HG03196 (cell line): ENCODE measurements around the gene CAP2.

Experiments used
- ATAC-seq: cut with Tn5 transposase; IDR thresholded peaks from one replicate; pipeline ENCODE4 v1.9.1; 2021; ENCODE audit not compliant: unreplicated experiment

Gene CAP2, protein sequence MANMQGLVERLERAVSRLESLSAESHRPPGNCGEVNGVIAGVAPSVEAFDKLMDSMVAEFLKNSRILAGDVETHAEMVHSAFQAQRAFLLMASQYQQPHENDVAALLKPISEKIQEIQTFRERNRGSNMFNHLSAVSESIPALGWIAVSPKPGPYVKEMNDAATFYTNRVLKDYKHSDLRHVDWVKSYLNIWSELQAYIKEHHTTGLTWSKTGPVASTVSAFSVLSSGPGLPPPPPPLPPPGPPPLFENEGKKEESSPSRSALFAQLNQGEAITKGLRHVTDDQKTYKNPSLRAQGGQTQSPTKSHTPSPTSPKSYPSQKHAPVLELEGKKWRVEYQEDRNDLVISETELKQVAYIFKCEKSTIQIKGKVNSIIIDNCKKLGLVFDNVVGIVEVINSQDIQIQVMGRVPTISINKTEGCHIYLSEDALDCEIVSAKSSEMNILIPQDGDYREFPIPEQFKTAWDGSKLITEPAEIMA

DNA sequence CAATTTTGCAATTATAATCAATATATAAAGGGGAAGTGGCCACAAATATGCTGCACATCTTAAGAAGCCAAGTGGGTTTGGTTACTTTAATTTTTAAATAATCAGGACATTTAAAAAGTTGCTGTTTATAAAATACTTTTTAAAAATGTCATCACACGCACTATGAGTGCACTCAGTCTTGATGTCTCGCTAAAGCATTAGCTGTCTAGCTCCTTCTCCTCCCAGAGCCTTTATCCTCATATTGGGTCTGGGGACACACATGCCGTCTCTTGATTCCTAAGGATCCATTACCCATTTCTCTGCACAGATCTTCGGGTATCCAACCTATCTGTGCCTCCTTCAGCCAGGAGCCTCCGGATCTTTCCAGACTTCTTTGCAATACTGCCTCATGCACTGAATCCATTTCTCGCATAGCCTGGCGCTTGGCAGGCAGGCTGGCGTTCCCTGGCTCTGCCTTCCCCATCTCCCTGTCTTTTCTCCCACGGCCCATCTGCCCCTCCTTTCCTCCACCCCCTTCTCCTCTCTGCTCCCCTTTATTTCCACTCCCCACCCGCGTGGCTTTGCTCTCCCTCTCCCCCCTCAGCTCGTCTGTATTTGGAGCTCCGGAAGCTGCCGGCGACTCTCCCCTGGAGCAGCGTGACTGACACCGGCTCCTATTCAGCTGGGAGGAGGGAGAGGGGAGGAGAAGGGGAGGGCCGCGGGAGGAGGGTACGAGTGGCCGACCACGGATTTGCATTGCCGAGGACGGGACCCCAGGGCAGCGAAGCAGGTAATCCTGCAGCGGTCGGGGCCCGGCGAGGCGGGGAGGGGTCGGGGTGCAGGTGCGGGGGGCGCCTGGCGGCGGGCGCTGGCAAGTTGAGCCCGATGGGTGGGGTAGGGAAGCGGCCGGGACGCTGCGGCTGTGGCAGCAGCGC is at the start of gene CAP2:
Gene CAP2, plus strand, starts transcription at position 618 of the 914 bp plus-strand sequence. CDS start 27,961 bp downstream, outside the sequence.
- ATAC-seq, result no peak

DNA sequence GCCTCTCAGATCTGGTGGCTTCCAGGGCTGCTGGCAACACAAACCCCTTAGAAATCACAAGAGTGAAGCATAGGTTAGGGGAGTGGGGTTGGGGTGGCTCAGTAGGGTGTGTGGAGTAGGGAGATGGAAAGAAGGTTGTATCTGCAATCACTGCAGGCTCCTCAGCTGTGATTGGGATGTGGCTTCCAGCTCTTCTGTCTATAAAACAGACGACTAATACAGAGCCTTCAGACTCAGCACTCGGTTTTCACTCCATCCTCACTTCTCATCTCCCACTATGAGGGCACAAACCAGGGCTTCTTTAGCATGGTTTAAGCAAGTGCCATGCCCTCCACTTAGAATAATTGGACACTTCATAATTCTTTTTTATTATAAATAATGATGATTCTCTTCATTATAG is 46.4 kb upstream of the CAP2 start:
- no peak for ATAC-seq

DNA sequence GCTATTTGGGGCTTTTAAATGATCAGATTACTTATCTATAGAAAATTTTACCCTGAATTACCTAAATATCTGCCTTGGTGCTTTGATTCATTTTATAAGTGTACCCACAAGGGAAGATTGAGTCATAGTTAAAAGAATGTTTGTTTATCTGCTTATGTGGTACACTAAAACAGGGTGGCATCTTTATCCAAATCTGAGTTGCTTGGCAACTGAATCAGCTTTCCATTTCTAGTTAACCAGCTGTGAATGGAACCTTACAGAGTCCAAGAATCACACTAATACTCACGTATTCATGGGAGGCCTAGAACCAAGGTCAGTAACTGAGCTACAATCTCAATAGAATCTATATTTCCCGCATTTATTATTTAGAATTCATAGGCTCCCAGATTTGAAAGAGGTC is 44.0 kb upstream of the CAP2 start:
- ATAC-seq, result no peak

DNA sequence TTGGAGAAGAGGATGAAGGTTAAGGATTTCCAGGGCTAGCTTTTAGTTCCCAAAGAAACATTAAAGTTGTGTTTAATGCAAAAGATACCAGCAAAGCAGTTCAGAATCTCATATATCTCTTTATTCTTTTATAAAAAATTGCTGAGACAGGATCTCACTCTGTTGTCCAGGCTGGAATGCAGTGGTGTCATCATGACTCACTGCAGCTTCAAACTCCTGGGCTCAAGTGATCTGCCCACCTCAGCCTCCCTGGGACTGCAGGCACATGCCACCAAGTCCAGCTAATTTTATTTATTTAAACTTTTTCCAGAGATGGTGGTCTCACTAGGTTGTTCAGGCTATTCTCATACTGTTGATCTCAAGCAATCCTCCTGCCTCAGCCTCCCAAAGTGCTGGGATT is 41.1 kb upstream of the CAP2 start:
- no peak for ATAC-seq

DNA sequence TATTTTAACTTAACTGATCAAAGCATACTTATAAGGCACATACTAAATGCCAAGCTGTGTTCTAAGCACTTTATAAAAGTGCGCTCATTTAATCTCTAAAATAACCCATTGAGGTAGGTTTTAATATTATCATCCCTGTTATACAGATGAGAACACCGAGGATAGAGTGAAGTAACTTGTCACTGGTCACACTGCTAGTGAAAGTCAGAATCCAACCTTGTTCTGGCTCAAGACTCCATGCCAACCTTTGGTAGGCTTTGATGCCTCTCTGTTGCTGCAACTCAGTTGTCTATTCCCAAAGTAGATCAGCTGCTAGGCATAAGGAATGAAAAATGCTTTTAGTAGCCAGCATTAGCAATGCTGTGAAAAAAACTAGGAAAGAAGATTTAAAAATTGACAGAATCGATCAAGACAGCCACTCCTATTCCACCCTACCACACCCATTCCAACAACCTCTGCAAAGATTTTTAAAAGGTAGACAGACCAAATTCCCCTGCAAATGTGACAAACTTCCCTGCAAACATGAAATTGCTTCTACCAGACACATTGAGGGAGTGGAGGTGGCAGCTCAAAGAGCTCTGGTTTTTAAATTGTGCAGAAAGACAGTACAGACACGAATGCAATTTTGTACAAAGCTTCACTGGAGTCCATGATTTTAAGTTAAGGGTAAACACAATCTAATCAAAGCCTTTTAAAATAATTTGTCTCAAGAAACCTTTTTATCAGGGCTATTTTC is 39.8 kb upstream of the CAP2 start:
- ATAC-seq, result no peak

DNA sequence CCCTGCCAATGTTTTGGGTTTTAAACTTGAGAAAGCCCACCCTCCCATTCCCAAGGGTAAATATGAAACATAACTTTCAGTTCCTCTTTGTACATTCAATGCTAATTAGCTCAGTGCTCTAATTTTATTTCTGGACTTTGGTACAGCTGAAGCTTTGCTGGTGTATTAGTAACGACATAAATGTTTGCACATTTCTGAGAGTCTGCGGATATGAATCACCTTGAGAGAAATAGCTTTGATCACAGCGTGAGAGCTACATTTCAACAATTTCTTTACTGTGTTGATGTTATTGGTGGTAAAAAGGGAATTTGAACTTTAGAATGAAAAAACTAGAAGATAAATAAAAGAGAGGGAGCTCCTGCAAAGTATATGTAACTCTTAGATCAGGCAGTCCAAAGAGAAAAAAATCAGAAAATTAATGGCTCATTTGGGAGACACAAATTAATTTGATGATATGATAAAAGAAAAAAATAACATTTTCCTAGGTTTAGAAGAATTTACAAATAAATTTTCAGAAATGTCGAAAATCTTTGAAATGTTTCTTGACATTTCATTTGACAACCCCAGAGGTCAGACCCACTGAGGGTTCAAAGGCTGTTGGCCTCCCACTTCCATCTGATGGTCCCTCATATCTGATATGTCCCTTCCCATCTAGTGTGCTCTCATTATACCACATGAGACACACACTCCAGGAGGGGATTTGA is 38.5 kb upstream of the CAP2 start:
- no peak for ATAC-seq

DNA sequence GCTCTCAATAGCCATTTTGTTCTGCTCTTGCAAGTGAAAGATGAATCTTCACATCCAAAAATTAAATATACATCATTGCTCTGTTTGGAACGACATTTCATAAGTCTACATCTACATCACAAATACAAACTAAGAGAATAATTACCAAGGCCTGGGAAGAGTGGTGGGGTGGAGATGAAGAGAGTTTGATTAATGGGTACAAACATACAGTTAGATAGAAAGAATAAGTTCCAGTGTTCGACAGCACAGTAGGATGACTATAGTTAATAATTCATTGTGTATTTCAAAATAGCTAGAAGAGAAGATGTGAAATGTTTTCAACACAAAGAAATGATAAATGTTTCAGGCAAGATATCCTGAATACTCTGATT is 38.0 kb upstream of the CAP2 start:
- ATAC-seq, result no peak

DNA sequence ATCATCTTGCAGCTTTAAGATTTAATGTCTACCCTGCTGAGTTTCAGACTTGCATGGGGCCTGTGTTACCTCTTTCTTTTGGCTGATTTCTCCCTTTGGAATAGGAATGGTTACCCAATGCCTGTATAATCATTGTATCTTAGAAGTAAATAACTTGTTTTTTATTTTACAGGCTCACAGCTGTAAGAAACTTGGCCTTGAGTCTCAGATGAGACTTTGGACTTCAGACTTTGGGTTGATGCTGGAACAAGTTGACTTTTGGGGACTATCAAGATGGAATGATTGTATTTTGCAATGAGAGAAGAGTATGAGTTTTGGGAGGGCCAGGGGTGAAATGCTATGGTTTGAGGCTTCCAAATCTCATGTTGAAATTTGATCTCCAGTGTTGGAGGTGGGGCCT is 34.9 kb upstream of the CAP2 start:
- ATAC-seq, result no peak

DNA sequence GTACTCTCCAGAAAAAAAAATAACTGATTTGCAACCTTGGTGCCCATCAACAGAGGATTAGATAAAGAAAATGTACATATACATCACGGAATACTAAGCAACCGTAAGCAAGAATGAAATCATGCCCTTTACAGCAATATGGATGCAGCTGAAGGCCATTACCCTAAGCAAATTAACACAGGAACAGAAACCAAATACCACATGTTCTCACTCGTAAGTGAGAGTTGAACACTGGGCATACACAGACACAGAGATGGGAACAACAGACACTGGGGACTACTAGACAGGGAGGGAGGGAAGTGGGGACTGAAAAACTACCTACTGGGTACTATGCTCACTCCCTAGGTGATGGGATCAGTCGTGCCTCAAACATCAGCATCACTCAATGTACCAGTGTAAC is 32.8 kb upstream of the CAP2 start:
- no peak for ATAC-seq

DNA sequence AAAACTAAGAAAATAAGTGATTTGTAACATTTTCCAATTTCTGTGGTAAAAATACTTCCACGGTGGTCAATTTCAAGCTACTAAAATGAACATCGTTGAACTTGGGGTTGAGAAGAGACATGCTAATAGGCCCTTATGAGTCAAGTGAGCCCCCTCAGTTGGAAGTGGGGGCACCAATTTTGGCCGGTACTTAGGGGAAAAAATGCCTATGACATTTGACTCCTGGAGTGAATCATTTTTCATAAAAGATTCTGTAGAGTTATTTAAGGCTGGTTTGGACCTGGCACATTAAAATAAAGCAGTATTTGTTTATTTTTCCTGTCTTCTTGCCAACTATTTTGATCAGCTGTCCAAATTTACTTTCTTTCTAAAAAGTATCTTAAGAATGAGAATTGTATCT is 32.4 kb upstream of the CAP2 start:
- ATAC-seq, result no peak

DNA sequence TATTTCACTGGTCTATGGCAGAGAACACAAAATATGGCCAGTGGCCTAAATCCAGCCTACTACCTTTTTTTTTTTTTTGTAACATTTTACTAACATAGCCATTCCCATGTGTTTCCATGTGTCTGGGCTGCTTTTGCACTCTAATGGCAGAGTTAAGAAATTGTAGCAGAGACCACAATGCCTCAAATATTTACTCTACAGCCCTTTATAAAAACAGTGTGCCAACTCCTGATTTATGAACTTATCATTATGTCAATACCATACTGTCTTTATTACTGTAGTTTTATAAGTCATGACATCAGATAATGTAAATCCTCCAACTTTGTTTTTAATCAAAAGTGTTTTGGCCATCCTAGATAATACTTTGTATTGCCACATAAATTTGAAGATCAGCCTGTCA is 27.4 kb upstream of the CAP2 start:
- ATAC-seq, result no peak

DNA sequence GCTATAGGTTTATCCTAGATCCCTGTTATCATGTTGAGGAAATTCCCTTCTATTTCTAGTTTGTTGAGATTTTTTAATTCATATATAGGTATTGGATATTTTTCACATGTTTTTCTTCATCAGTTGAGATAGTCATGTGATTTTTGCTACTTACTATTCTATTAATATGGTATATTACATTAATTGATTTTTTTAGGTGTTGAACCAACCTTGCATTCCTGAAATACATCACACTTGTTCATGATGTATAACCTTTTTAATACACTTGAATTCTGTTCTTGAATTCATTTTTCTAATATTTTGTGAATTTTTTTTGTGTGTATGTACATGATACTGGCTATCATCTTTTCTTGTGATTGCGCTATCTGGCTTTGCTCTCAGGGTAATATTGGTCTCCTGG is 25.5 kb upstream of the CAP2 start:
- no peak for ATAC-seq

DNA sequence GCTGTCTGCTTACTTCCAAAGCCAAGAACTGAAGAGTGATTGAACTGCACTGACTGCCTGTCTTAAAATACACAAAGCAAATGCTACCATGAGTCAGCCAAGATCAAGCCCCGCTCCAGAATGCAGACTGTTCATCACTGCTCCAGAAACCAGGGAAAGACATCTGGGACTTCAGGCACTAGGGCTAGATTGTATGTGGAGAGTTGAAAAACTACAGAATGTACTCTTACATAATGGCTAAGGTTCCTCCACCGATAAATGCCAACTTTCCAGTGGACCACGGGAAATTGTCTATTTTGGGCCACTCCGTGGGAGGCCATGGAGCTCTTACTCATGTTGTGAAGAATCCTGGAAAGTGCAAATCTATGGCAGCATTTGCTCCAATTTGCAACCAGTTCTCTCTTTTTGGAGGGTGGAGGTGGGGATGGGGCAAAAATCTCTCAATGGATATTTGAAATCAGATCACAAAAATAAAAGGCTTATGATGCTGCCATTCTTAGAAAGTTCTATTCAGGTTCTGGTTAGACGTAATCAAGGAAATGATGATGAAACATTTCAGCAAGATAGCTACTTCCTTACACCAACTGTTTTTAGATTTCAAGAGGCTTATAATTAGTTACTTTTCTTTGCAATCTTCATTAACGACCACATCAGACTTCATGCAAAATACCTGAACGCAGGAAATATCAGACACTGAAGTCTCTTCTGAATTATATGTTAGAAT is 11.8 kb upstream of the CAP2 start:
- no peak for ATAC-seq

DNA sequence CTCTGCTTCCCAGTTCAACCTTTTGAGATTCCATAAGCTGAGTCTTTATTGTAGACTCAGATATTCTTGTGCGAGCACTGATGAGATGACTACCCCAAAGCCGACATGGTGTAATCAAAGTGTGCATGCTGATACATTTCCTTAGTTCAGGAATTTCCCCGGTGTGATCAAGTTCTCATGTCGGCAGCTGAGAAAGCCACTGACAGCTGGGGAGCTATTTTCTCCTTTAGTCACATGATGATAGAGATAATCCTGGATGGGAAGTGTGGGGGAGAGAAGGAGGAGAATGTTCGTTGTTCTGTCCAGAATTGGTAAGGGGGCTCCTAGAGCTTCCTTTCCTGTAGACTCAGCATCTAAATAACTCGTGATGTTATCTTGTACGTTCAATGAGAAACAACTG is 7.7 kb upstream of the CAP2 start:
- no peak for ATAC-seq

DNA sequence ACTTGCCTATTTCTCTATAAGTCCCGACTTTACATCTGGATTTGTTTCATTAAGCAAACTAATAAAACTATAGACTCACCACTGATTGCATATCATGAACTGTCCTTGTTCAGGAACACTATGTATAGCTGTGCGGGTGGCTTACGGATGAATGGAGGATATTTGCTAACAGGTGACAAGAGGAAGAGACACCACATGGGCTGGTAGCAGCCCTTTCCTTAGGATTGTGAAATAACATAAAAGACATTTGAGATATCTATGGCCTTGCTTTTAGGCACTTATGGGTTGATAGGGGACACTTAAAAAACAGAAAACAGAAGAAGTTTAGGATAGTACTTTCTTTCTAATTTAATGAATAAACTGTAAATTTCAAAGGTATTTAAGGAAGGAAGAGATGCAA is 5.0 kb upstream of the CAP2 start:
- no peak for ATAC-seq

DNA sequence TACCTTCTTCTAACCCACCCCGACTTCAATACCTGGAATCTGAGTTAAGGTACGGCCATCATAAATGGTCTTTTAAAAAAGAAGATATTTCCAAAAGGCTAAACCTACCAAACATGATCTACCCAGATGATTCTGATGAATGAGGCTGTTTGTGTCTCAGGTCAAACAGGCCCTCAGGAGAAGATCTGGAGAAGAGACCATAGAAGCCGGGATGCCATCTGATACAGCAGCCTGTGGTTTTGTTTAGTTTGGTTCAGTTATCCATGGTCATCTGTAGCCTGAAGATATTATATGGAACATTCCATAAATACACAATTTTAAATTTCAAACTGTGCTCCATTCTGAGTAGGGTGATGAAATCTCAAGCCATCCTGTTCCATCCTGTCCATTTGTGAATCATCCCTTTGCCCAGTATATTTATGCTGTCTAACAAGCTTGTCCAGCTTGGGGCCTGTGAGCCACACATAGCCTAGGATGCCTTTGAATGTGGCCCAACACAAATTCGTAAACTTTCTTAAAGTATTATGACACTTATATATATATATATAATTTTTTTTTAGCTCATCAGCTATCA is 4.0 kb upstream of the CAP2 start:
- ATAC-seq, result no peak

DNA sequence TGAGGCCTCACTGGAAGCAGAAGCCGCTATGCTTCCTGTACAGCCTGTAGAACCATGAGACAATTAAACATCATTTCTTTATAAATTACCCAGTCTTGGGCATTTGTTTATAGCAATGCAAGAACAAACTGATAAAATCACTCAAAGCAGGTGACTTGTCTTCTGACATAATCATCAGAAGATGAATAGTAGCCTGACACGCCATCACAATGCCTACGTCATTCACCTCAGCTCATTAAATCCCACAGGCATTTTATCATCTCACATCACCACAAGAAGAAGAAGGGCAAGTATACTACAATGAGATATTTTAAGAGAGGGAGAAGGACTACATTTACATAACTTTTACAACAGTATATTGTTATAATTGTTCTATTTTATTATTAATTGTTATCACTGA is 3.1 kb upstream of the CAP2 start:
- no peak for ATAC-seq

DNA sequence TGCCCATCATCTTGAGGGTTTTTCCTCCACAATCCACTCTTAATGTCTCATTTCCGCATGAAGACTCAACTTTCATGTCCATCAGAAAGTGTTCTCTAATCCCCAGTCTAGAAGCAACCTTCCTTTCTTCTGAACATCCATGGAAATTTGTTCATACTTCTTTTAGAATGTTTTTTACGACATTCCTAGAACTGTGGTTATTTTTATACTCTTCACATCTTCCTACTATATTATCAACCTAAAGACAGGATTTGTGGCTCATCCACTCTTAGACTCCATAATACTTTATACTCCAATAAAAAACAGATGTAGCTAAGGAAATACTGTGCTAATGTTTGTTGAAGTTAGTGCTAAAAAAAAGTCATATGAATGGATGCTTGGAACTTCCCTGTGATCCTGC is 1.4 kb upstream of the CAP2 start:
- ATAC-seq, result no peak

DNA sequence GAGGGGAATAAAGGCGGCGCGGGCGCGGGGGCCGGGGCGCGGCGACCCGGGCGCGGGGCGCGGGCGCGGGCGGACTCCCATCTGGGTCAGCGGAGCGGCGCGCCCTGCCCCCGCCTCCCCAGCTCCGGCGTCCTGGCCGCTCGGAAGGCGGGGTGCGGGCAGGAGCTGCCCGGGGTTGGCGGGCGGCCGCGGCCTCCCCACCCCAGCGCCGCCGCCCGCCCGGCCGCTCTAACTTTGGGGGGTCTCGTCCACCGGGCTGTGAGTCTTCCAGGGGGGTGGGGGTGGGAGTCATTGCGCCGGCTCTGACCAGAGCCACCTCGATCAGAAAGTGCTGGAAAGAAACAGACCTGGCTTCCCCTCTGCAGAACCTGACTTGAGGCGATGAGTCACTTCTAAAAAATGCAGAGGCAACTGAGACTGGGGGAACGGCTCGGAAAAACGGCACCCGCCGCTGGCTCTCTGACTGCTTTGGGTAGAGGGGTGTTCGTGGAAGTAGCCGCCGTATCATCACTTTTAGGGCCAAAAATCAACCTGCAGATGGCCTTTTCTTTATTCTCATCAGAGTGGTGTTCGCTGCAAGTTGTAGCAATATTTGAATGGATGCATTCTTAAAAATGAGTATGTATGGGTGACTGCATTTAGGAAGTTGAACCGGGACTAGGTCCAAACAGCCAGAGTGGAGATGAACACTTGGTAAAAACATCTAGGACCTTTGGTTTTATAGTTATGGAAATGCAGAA is 667 bp downstream of the CAP2 start:
- ATAC-seq, result no peak
